Caco-2 (cell line): ENCODE measurements around the gene LRPAP1. TPM values are rescaled to one million over a fixed set of nuclear protein-coding genes. Genes with fewer than 3 reads are reported as not detected.

Experiments used
- BruUV-seq: library from RNA; stranded (reverse); fragments of 400-500 nt; replicated peaks from 2 replicates; lab custom pipeline; 2021; lab: Mats Ljungman, UMichigan
- CTCF ChIA-PET: fragments of 300-600 bp; sonication (Branson Sonifier 250); formaldehyde crosslinking; loops from one replicate; lab custom pipeline; 2022; ENCODE audit warnings: antibody characterized with exemption; lab: Charles Lee
- POLR2A ChIA-PET: fragments of 300-600 bp; sonication (Branson Sonifier 250); formaldehyde crosslinking; loops from one replicate; lab custom pipeline; 2022; ENCODE audit warnings: antibody characterized with exemption; lab: Charles Lee
- DNase-seq, 2 experiments: peaks; one replicate each; pipeline versions ENCODE4 v3.0.0 to v3.0.0-alpha.2; 2020 to 2022
- H3K27me3 ChIP-seq: replicated peaks from 2 replicates; pipeline ENCODE4 v1.6.0; 2011; ENCODE audit warnings: low read length; ENCODE audit not compliant: control insufficient read depth, insufficient read depth
- H3K36me3 ChIP-seq: 2 replicates; pipeline ENCODE4 v1.5.1; 2011; ENCODE audit warnings: low read length; ENCODE audit not compliant: control insufficient read depth, insufficient read depth
- H3K4me1 ChIP-seq: fragments of 250-450 bp; sonication (Bioruptor Pico); 2 replicates; pipeline ENCODE4 v1.5.1; 2020; ENCODE audit warnings: mild to moderate bottlenecking
- H3K4me3 ChIP-seq: 2 replicates; pipeline ENCODE4 v1.5.1; 2011; ENCODE audit warnings: low read depth, mild to moderate bottlenecking, control low read depth, low read length
- H3K9me3 ChIP-seq: fragments of 250-450 bp; sonication (Bioruptor Pico); 2 replicates; pipeline ENCODE4 v1.5.1; 2020; ENCODE audit warnings: mild to moderate bottlenecking, moderate library complexity
- H3K27ac Mint-ChIP-seq: one replicate; pipeline ENCODE4 v1.8.0; 2022; ENCODE audit warnings: mixed read lengths; ENCODE audit not compliant: unreplicated experiment
- H3K27me3 Mint-ChIP-seq: one replicate; pipeline ENCODE4 v1.8.0; 2022; ENCODE audit warnings: mixed read lengths; ENCODE audit not compliant: insufficient read depth, unreplicated experiment
- H3K36me3 Mint-ChIP-seq: one replicate; pipeline ENCODE4 v1.8.0; 2022; ENCODE audit warnings: mild to moderate bottlenecking, mixed read lengths; ENCODE audit not compliant: insufficient read depth, unreplicated experiment
- H3K4me1 Mint-ChIP-seq: one replicate; pipeline ENCODE4 v1.8.0; 2022; ENCODE audit warnings: low read depth, mixed read lengths; ENCODE audit not compliant: unreplicated experiment
- H3K4me3 Mint-ChIP-seq: one replicate; pipeline ENCODE4 v1.8.0; 2022; ENCODE audit warnings: mild to moderate bottlenecking, moderate library complexity, mixed read lengths; ENCODE audit not compliant: unreplicated experiment
- H3K9me3 Mint-ChIP-seq: one replicate; pipeline ENCODE4 v1.8.0; 2022; ENCODE audit warnings: mixed read lengths; ENCODE audit not compliant: unreplicated experiment
- intact Hi-C: fragments of 100-400 bp; cut with micrococcal nuclease; formaldehyde crosslinking; loops from one replicate; pipeline ENCODE4 v1.10.0; 2022; ENCODE audit not compliant: unreplicated experiment
- total RNA-seq: library from RNA; stranded (reverse); gene quantifications from 2 replicates; pipeline ENCODE4 v1.2.3, GENCODE V29; 2022
- TF ChIP-seq, protein P1 (sequence below), 2 experiments: fragments of 200-600 bp in 1 of 2; IDR thresholded peaks; 1 replicate in 1 of 2; 2 replicates in 1 of 2; pipeline versions ENCODE4 v1.5.1 to v1.8.0; 2011 to 2022; ENCODE audit warnings: antibody characterized with exemption in 1 of 2, control low read depth in 1 of 2, inconsistent platforms in 1 of 2, low read depth in 1 of 2, low read length in 1 of 2, mild to moderate bottlenecking in 1 of 2, moderate library complexity in 1 of 2; ENCODE audit not compliant: insufficient read depth in 1 of 2, severe bottlenecking in 1 of 2, unreplicated experiment in 1 of 2

LRPAP1 gene
- total RNA-seq, 1 experiment from 2014 or later, result 224 TPM

DNA sequence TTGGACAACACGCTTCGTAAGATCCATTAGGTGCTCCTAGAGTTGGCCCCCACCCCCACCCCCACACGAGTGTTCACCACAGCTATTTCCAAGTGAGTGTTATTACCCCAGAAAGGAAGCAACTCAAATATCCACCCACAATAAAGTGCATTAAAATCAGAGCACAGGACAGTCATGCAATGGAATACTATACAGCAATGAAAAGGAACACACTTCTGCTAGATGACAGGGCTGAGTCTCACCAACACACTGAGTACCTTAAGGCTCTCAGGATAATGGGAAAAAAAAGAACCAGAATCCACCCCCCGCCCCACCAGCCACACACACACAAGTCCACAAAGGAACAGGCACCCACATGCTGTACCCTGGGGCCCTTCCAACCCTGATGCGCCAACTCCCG lies 21.0 kb downstream of the LRPAP1 start:
- H3K9me3 ChIP-seq, result no peaks in the 10 kb centered on the region
- intact Hi-C loops, result no loop called here
- no peaks in the 10 kb centered on the region for H3K9me3 Mint-ChIP-seq
- ChIA-PET POLR2A (no interaction called here), CTCF (no interaction called here)
- no peak overlapping the region for H3K27ac Mint-ChIP-seq
- no peaks in the 10 kb centered on the region for H3K27me3 ChIP-seq
- BruUV-seq, result no TSS peak
- H3K36me3 Mint-ChIP-seq, result peaks cover 81% of the 10 kb centered on the region
- no peak overlapping the region for H3K4me3 Mint-ChIP-seq
- TF ChIP-seq, protein P1, sequence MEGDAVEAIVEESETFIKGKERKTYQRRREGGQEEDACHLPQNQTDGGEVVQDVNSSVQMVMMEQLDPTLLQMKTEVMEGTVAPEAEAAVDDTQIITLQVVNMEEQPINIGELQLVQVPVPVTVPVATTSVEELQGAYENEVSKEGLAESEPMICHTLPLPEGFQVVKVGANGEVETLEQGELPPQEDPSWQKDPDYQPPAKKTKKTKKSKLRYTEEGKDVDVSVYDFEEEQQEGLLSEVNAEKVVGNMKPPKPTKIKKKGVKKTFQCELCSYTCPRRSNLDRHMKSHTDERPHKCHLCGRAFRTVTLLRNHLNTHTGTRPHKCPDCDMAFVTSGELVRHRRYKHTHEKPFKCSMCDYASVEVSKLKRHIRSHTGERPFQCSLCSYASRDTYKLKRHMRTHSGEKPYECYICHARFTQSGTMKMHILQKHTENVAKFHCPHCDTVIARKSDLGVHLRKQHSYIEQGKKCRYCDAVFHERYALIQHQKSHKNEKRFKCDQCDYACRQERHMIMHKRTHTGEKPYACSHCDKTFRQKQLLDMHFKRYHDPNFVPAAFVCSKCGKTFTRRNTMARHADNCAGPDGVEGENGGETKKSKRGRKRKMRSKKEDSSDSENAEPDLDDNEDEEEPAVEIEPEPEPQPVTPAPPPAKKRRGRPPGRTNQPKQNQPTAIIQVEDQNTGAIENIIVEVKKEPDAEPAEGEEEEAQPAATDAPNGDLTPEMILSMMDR (IDR thresholded peaks at IDR 0.05; ENCODE audit: insufficient read depth in 1 of 2, low read depth in 1 of 2, low read length in 1 of 2, severe bottlenecking in 1 of 2, unreplicated experiment in 1 of 2), result no peak
- no peak overlapping the region for H3K4me3 ChIP-seq
- H3K36me3 ChIP-seq, result peaks cover 1% of the 10 kb centered on the region; the same call in 1 of the 2 replicates
- H3K4me1 ChIP-seq, result no peaks in the 10 kb centered on the region
- no peaks in the 10 kb centered on the region for H3K4me1 Mint-ChIP-seq
- no peaks in the 10 kb centered on the region for H3K27me3 Mint-ChIP-seq
- no peak for DNase-seq

DNA sequence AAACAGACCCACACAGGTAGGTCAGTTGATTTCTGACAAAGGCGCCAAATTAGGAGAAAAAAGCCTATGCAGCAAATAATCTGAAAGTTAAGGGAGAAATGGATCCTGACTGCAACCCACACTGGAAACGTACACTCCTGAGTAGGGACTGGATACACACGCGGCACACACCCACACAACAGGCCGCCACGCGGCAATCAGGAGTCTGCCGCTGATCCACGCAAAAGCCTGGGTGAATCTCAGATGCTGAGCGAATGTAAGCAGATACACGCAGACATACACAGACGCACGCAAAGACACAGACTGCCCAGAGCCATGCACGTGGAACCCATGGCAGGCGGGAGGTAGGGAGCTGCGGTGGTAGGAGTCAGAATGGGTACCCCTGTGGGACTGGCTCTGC lies 21.7 kb downstream of the LRPAP1 start:
- Mint-ChIP-seq H3K4me3 (no peak overlapping the region), H3K27me3 (no peaks in the 10 kb centered on the region), H3K9me3 (no peaks in the 10 kb centered on the region), H3K36me3 (peaks cover 81% of the 10 kb centered on the region), H3K4me1 (no peaks in the 10 kb centered on the region), H3K27ac (no peak overlapping the region)
- DNase-seq, result no peak
- Histone ChIP-seq H3K9me3 (no peaks in the 10 kb centered on the region), H3K27me3 (no peaks in the 10 kb centered on the region), H3K36me3 (peaks cover 1% of the 10 kb centered on the region), H3K4me3 (no peak overlapping the region), H3K4me1 (no peaks in the 10 kb centered on the region)
- intact Hi-C loops, result no loop called here
- CTCF ChIA-PET, result no interaction called here
- no TSS peak for BruUV-seq
- POLR2A ChIA-PET, result no interaction called here
- TF ChIP-seq, protein P1 (IDR thresholded peaks at IDR 0.05; ENCODE audit: insufficient read depth in 1 of 2, low read depth in 1 of 2, low read length in 1 of 2, severe bottlenecking in 1 of 2, unreplicated experiment in 1 of 2), result no peak

DNA sequence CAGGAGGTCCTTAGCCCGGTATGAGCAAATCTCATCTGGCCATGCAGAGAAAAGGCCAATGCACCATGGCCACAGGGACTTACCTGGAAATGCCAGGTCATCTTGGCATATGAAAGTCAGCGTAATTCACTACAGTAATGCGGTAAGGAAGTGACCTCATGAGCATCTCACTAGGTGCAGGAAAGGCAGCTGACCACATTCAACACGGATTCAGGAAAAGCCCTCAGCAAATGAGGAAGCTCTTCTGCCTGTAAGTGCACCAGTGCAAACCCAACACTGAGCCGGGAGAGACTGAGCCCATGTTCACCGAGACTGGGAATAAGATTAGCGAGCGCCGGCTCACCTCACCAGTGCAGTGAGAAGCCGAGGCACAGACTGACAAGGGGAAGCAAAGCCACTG lies 23.7 kb downstream of the LRPAP1 start:
- intact Hi-C loops, result no loop called here
- CTCF ChIA-PET, result no interaction called here
- POLR2A ChIA-PET, result no interaction called here
- Mint-ChIP-seq H3K27me3 (no peaks in the 10 kb centered on the region), H3K4me1 (no peaks in the 10 kb centered on the region), H3K9me3 (no peaks in the 10 kb centered on the region), H3K36me3 (peaks cover 78% of the 10 kb centered on the region), H3K4me3 (no peak overlapping the region), H3K27ac (no peak overlapping the region)
- no peaks in the 10 kb centered on the region for H3K27me3 ChIP-seq
- BruUV-seq, result no TSS peak
- H3K4me3 ChIP-seq, result no peak overlapping the region
- DNase-seq, result no peak
- H3K4me1 ChIP-seq, result no peaks in the 10 kb centered on the region
- TF ChIP-seq, protein P1 (IDR thresholded peaks at IDR 0.05; ENCODE audit: insufficient read depth in 1 of 2, low read depth in 1 of 2, low read length in 1 of 2, severe bottlenecking in 1 of 2, unreplicated experiment in 1 of 2), result no peak
- peaks cover 1% of the 10 kb centered on the region for H3K36me3 ChIP-seq
- H3K9me3 ChIP-seq, result no peaks in the 10 kb centered on the region
